Upper lobe of right lung (tissue), 1 donor: ENCODE results near the gene COA7. TPM values are rescaled to one million over a fixed set of nuclear protein-coding genes. Genes with fewer than 3 reads are reported as not detected.
"Not testable (repeated sequence)": the region's sequence is repeated elsewhere in the genome, so short reads cannot be mapped to it uniquely, and the experiment has no call there.

Experiments used
- ATAC-seq: fragments of 200-7000 bp; cut with Tn5 transposase; one replicate; pipeline ENCODE4 v1.9.1; 2020; ENCODE audit warnings: mild to moderate bottlenecking, moderate library complexity
- DNase-seq: peaks from one replicate; pipeline ENCODE4 v3.0.0-alpha.2; 2020
- H3K27ac ChIP-seq: fragments of 200-600 bp; one replicate; pipeline ENCODE4 v1.8.0; 2022
- H3K27me3 ChIP-seq: fragments of 200-600 bp; one replicate; pipeline ENCODE4 v1.8.0; 2022; ENCODE audit warnings: mild to moderate bottlenecking
- H3K36me3 ChIP-seq: fragments of 200-600 bp; one replicate; pipeline ENCODE4 v1.8.0; 2022
- H3K4me1 ChIP-seq: fragments of 200-600 bp; one replicate; pipeline ENCODE4 v1.8.0; 2022
- H3K4me3 ChIP-seq: fragments of 200-600 bp; one replicate; pipeline ENCODE4 v1.8.0; 2022; ENCODE audit warnings: mild to moderate bottlenecking
- H3K9me3 ChIP-seq: fragments of 200-600 bp; one replicate; pipeline ENCODE4 v1.8.0; 2022
- CTCF ChIP-seq: fragments of 200-600 bp; IDR thresholded peaks from one replicate; pipeline ENCODE4 v1.8.0; 2022; ENCODE audit warnings: antibody characterized with exemption
- intact Hi-C: fragments of 100-400 bp; cut with DNase I; formaldehyde crosslinking; loops from one replicate; pipeline ENCODE4 v1.11.0; 2022
- total RNA-seq: library from RNA; stranded (reverse); fragmentation: NEBNext Ultra II Directional; extraction: Animal tissue kit (Norgen Biotek cat#: 25700); gene quantifications from one replicate; pipeline ENCODE4 v1.2.1, GENCODE V29; 2021
- donor health status: DM: no; HTN: yes; CAD: no; lungs with severe emphysema.

Gene COA7
- total RNA-seq, 1 donor from 2014 or later: 17.9 TPM

- Histone ChIP-seq H3K9me3 (no peaks in the 10 kb centered on the region), H3K4me3 (no peak overlapping the region), H3K27me3 (no peaks in the 10 kb centered on the region), H3K36me3 (no peaks in the 10 kb centered on the region), H3K4me1 (peaks cover 21% of the 10 kb centered on the region), H3K27ac (no peak overlapping the region)
- TF ChIP-seq CTCF: no peak
- DNase-seq (no peak), ATAC-seq (no peak)
- intact Hi-C loops: no loop called here
Measured at GRCh38 chr1:52738893-52739292, 40.7 kb upstream of the COA7 start.

- intact Hi-C loops: no loop called here
- ATAC-seq (no peak), DNase-seq (no peak)
- Histone ChIP-seq H3K27ac (no peak overlapping the region), H3K36me3 (no peaks in the 10 kb centered on the region), H3K4me1 (peaks cover 21% of the 10 kb centered on the region), H3K27me3 (no peaks in the 10 kb centered on the region), H3K4me3 (no peak overlapping the region), H3K9me3 (no peaks in the 10 kb centered on the region)
- no peak for TF ChIP-seq CTCF
Measured at GRCh38 chr1:52738148-52738547, 40.0 kb upstream of the COA7 start.

- ATAC-seq, intact Hi-C loops, H3K36me3 ChIP-seq, H3K4me3 ChIP-seq, H3K9me3 ChIP-seq, H3K27ac ChIP-seq, H3K27me3 ChIP-seq, DNase-seq: not testable (repeated sequence)
- H3K4me1 ChIP-seq: peaks cover 15% of the 10 kb centered on the region
Measured at GRCh38 chr1:52735371-52735770, 37.2 kb upstream of the COA7 start.

- H3K9me3 ChIP-seq: no peaks in the 10 kb centered on the region
- ATAC-seq (no peak), DNase-seq (no peak)
- TF ChIP-seq CTCF: no peak
- intact Hi-C loops: no loop called here
- no peak overlapping the region for H3K4me3 ChIP-seq
- no peaks in the 10 kb centered on the region for H3K27me3 ChIP-seq
- peaks cover 7% of the 10 kb centered on the region for H3K4me1 ChIP-seq
- H3K27ac ChIP-seq: no peak overlapping the region
- H3K36me3 ChIP-seq: no peaks in the 10 kb centered on the region
Measured at GRCh38 chr1:52733368-52733767, 35.2 kb upstream of the COA7 start.

- H3K9me3 ChIP-seq: no peaks in the 10 kb centered on the region
- H3K4me3 ChIP-seq: peak overlapping the region; percentile 92
- TF ChIP-seq CTCF: no peak
- H3K27ac ChIP-seq: no peak overlapping the region
- intact Hi-C loops: no loop called here
- H3K4me1 ChIP-seq: peaks cover 18% of the 10 kb centered on the region
- ATAC-seq (no peak), DNase-seq (no peak)
- no peaks in the 10 kb centered on the region for H3K27me3 ChIP-seq
- H3K36me3 ChIP-seq: no peaks in the 10 kb centered on the region
Measured at GRCh38 chr1:52727956-52728656, 30.0 kb upstream of the COA7 start.

GRCh38 chr1:52727114-52727586 lies 29.0 kb upstream of the COA7 start:
- no peaks in the 10 kb centered on the region for H3K27me3 ChIP-seq
- DNase-seq: no peak
- H3K4me3 ChIP-seq: peak overlapping the region; percentile 92
- no peak for TF ChIP-seq CTCF
- H3K9me3 ChIP-seq: no peaks in the 10 kb centered on the region
- H3K27ac ChIP-seq: peak overlapping the region; percentile 82
- peak; percentile 2 for ATAC-seq
- no peaks in the 10 kb centered on the region for H3K36me3 ChIP-seq
- peaks cover 18% of the 10 kb centered on the region for H3K4me1 ChIP-seq
- intact Hi-C loops: no loop called here
